Activated CD4-positive, alpha-beta T cell treated with anti-CD3 and anti-CD28 coated beads, Interleukin-2, amount 50 U/mL, for 24 hours (primary cell): ENCODE measurements around the gene CEP68.

Experiments
- DNase-seq, 2 donors: peaks; one replicate each; pipeline ENCODE4 v3.0.0-alpha.2; 2020; ENCODE audit warnings: low read depth in 1 of 2, low spot score in 1 of 2

CEP68 gene

GRCh38 chr2:65057391-65058052 lies 1.3 kb downstream of the CEP68 start:
- DNase-seq: peak in 1 of 2 donors; percentile 61

DNA sequence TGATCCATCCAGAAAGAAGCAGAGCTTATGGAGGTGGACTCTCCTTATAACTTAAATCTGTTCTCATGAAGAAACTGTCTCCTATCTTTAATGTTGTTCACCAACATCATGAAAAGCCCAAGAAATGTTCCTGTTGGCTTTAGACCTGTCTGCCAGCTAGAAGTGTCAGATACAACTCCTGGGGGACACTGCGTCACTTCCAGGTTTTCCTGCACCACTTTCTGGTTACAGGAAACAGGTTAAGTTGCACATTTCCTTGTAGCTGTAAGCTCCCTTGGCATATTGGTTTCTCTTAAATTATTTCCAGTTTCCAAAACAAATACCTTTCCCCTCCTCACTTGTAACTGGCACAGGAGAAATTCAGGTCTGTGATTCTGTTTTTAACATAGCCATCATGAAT lies 2.9 kb downstream of the CEP68 start:
- no peak for DNase-seq

- no peak for DNase-seq
Observed at GRCh38 chr2:65061146-65061909, 5.1 kb downstream of the CEP68 start.

DNA sequence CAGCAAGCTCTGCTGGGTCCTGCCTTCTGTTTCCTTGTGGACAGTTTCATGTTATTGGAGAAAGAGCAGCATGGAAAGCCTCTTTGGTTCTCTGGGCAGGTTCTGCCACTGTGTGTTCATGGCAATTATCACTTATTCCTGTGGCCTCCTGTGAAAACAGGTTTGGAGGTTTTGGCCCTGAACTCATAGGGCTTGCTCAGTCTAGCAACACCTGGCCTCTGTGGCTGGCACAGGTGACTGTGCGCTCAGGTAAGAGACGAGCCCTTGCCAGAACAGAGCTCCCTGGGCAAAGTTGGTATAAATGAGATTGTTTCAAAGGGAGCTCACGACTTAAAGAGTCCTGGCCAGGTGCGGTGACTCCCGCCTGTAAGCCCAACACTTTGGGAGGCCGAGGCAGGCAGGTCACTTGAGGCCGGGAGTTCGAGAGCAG lies 5.7 kb downstream of the CEP68 start:
- DNase-seq: no peak

GRCh38 chr2:65062843-65063825 lies 6.9 kb downstream of the CEP68 start:
- DNase-seq: no peak

- peak in 1 of 2 donors; percentile 32 for DNase-seq
Observed at GRCh38 chr2:65064728-65065552, 8.7 kb downstream of the CEP68 start.

DNA sequence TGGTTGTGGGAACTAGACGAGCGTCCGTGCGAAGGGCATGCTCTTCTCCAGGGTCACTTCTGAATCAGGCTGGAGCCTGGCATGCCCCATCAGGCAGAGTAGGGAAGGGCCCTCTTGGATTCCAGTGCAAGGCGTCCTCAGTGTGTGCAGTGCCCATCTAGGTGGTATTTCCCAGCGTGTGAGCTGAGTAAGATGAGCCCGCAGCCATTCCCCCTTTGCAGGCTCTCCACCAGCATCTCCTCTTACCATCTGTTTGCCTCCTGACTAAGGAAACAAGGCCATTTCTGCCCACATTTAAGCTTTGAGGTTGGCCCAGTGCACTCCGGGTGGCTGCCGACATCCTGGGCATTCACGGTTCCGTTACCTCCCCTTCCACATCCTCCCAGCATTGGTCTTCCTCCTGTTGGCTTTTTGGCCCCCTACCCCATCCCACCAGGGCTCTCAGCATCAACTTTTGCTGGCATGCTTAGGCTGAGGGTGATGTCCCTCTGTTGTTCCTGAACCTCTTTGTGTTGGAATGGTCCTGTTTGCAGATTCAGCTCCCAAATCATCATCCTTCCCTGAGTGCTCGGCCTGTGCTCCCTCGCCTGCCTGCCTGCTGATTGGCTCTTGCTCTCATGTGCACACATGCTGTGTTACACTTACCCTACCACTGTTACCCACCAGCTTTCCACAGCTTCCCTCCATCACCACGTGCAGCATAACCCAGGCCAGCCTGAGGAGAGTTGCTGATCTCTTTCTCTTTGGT lies 11.8 kb downstream of the CEP68 start:
- DNase-seq: no peak

- DNase-seq: no peak
Observed at GRCh38 chr2:65069439-65069824, 13.2 kb downstream of the CEP68 start.

DNA sequence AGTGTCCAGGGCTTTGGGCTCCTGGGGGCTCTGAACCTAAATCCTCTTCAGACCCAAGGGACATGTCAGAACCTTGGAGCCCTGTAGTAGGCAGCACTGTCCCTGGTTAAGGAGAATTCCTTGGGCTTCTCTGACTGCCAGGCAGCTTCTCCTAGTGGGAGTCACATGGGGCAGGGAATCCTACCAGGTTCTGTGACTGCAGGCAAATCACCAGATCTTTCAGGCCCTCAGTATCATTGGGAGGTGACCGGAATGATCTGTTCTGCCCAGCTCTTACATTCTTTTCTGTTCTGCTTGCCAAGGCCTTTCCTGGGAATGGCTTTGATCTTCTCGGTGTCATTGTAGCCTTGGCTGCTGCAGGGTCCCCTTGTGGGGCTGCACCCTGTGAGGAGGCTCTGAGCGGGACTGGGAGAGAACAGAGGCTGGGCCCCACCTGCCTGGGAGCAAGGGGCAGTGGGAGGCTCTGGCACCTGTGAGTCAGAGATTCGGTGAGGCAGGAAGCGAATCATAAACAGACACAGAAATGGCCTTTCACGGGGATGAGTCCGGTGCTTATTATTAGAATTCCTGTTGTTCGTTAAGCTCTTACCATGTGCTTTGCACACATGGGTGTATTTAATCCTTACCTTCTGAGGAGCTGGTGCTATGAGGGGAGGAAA lies 14.1 kb downstream of the CEP68 start:
- DNase-seq: no peak

DNA sequence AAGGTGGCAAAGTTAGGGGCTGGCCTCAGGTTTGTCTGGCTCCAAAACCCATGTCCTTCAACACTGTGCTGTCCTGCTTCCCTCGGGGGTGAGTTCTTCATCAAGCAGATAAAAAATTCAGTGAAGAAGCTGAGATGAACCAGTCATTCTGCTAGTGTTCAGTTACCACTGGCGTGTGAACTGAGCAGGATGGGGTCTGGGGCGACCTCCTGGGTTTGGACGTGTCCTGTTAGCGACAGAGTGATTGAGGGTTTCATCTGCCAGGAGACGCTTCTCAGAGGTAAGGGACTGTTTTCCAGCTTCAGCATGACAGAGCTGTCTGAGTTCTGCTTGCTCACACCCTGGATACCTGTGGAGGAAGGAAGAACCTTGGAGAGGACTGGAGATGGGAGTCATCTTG lies 14.6 kb downstream of the CEP68 start:
- no peak for DNase-seq

GRCh38 chr2:65071499-65072180 lies 15.4 kb downstream of the CEP68 start:
- DNase-seq: no peak

DNA sequence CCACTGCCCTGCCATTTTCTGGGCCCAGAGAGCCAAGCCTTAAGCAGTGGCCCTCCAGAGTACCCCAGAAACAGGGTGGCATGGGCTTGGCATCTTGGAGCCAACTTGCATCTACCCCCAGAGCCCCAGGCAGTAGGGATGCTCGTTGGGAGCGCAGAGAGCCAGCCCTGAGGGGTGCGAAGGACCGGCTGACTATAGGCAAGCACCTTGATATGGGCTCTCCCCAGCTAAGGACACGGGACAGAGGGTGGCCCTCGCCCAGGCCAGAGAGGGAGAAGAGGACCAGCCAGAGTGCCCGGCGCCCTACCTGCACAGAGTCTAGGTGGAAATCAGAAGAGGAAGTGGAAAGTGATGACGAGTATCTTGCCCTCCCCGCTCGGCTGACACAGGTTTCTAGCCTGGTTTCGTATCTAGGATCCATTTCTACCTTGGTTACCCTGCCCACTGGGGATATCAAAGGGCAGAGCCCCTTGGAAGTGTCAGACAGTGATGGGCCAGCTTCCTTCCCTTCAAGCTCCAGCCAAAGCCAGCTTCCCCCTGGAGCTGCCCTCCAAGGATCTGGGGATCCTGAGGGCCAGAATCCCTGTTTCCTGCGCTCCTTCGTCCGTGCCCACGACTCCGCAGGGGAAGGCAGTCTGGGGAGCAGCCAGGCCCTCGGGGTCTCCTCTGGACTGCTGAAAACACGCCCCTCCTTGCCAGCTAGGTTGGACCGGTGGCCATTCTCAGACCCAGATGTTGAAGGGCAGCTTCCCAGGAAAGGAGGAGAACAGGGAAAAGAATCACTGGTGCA lies 16.2 kb downstream of the CEP68 start:
- DNase-seq: no peak

- no peak for DNase-seq
Observed at GRCh38 chr2:65073879-65074565, 17.8 kb downstream of the CEP68 start.

GRCh38 chr2:65075176-65075575 lies 19.0 kb downstream of the CEP68 start:
- no peak for DNase-seq

DNA sequence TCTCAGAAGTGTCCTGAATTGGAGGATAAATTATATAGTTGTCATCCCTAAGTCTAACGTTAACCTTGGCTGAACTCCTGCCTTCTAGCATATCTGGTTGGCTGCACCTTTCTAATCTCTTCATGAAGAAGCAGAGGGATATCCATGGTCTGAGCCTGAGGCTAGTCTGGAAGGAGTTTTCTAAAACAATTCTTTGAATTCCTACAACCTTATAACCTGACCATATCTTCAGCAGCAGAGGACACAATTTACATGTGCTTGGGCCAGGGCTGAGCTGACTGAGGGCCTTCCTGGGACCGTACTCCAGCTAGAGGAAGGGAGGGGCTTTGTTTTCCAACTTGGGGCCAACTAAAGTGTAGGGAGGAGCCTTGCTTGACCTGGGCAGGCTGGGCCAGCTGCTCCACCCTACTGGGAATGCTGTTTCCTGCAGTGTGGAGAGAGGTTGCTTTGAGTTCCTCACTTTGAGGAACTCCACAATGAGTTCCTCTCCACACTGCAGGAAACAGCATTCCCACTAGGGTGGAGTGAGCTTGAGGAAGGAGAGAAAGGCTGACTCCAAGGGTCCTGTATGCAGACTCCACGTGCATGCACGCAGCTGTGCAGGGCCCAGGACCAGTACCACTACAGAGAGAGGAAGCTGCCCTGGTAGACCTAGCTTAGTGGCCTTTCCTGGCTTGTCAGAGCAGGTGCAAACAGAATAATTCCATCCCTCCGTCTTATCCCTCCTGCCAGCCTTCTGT lies 19.6 kb downstream of the CEP68 start:
- no peak for DNase-seq

GRCh38 chr2:65076345-65076710 lies 20.1 kb downstream of the CEP68 start:
- no peak for DNase-seq

DNA sequence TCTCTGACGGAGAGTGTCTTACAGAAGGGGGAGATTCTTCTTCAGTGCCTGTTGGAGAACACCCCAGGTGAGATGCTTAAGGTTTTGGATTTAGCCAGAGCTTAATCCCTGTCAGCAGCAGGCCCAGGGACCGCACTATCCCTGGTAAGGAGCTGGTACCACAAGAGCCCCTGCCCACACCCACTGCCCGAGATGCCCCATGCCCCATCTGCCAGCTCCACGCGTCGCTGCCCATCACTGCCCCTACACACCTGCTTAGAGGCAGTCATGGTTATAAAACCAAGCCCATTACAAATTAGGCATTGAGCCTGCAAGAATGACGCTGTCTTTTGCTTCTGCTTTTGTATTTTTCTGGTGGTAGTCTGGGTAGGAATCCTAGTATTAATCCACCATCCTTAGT lies 21.7 kb downstream of the CEP68 start:
- DNase-seq: no peak
